ENCODE data around the gene RHBDF2.

RHBDF2 gene

DNA sequence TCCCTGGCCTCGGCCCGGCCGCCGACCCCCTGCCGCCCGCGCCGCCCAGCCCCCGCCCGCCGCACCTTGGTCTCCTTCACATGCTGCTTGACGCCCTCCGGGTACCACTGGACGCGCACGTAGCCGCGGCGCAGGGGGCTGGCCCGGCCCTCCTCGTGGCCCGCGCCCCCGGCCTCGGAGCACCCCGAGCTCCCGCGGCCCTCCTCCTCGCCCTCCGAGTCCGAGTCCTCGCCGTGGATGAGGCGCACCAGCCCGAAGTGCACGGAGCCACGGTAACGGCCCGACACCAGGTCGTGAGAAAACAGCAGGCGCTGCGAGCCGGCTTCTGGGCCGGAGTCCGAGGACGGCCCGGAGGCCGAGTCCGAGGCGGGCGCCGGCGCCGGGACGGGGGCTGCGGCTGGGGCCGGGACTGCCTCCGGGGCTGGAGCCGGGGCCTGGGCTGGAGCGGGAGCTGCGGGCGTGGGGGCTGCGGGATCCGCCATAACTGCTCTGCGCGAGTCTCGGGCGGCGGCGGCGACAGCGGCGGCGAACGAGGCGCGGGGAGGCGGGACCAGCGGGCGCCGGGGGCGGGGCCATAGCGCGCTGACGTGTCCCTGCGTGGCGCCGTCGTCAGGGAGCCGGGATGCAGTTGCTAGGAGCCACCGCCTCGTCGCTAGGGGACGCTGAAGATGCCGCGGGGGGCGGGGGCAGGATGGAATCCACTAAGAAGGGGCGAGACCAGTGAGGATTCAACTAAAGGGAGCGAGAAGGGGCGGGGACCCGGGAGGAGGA, 48.4 kb downstream of the RHBDF2 start, which contains the start of gene UBE2O:
Gene UBE2O, minus strand, starts transcription at position 493 of the 771 bp plus-strand sequence. Its CDS starts 11 bp downstream, at position 482.
- peak; percentile 92 for DNase-seq

GRCh38 chr17:76452127-76452659, 49.0 kb downstream of the RHBDF2 start:
- peak; percentile 36 for DNase-seq

DNA sequence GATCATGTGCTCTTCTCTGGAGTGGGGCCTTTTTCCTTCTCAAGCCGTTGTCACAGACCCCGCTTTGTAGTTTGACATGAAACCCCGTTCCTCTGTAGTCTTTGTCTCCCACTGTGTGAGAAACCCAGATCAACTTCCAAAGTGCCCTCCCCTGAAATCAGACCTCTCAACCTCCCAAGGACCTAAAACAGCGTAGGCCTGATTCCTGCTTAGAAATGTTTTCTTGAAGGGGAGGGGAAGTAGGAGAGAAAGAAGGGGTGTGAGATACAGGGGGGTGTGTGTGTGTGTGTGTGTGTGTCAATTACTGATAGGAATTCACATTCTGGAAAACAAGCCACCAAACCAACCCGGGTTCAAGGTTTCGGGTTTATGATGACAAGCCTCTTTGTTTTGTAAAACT, 49.7 kb downstream of the RHBDF2 start:
- DNase-seq, result no peak

DNA sequence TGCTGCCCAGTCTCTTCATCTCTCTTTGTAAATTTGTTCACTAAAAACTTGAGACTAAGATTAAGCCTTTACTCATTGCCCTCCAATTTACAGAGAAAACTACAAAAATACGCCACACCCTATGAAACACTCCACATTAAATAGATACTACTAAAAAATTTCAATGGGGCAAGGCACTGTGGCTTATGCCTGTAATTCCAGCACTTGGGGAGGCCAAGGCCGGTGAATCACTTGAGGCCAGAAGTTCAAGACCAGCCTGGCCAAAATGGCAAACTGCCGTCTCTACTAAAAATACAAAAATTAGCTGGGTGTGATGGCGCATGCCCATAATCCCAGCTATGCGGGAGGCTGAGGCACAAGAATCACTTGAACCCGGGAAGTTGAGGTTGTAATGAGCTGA, 52.1 kb downstream of the RHBDF2 start:
- no peak for DNase-seq

DNA sequence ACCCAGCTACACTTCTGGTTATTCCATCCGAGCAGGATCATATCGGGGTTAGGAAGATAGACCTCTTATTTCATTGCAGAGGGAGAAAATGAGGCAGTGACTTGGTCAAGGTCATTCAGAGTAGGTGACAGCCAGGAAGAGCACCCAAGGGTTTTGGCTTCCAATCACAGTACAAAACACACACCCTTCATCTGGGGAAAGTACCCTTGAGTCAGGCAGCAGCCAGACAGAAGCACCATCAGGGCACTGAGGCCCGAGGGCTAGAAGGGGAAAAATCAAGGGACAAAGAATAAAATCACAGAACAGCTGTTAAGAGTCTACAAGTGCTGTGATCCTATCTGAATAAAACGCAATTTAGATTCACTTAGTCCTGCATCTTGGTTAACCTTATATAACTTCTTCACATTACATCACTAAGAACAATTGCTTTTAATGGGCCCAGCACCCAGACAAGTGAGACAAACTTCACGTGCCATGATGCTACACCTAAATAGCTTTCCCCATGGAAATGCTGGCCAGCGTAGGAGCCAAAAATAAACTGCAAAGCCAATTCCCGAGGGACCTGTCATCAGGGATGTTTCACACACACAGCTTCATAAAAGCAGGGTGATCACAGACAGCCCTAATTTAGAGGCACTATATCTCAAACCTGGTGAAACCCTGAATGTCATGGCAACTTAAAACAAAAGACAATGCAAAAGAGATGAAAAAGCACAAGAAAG, 53.1 kb downstream of the RHBDF2 start:
- no peak for DNase-seq

- DNase-seq, result no peak
Measured at GRCh38 chr17:76446449-76447231, 54.6 kb downstream of the RHBDF2 start.

DNA sequence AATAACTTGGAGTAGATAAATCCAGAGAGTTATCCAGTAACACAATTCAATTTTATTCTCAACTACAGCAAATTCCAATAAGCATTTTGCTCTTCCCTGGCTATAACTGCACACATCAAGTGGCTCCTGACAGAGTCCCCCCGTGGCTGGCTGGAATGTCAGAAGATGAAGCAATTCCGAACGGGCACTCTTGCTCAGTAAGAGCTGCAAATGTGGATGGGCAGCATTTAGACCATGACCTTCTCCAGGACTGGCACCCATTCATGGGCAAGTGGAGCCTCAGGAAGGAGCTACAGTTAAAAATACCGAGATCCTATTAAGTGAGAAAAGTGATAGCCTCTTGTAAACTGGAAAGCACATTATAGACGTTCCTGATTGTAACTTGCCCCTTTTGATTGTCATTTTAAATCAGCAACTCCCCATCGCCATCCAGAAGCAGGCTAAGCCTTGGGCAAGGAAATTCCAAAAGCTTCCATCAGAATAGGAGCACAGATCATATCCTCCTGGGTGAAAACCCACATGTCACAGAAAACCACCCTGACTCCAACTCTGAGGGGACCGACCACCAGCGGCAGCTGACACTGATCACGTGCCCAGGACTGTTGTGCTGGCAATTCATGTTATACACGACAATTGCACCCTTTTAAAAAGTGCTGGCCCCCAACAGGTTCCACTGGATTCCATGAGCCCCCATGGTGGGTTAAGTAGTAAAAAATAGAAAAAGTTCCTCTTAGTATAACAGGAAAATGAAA, 55.4 kb downstream of the RHBDF2 start:
- no peak for DNase-seq

DNA sequence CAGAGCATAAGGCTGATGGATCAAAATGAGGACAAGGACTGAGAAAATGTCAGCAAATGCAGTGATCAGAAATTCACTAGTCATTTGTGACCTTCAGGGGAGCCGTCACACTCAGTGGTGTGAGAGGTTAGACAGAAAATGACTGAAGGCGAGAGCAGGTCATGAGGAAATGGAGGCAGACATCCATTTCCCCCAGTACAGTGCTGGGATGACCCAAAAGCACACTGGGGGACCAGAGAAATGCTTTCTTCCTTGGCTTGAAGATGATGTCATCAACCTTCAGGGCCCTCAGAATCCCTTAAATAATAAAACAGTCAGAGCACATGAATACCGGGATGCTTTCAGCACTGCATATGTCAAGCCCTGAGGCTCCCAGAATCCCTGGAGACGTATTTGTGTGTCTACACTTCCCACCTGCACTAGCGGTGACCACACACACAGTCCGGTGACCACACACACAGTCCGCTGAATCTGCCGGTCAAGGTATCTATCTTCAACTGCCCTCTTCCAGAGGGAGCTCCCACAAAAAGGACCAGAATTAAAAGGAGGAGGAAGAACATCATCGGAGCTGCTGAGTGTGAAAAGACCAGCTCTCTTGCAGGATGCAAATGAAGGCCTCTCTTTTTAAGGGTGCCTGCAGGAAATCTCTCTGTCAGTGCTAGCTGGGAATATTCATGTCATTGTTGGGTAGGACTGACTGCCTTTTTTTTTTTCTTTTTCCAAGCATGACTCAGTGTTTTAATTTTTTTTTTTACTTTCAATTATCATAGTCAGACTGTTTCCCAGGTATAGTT, 56.5 kb downstream of the RHBDF2 start:
- no peak for DNase-seq

- DNase-seq, result no peak
Measured at GRCh38 chr17:76442341-76443338, 58.6 kb downstream of the RHBDF2 start.

DNA sequence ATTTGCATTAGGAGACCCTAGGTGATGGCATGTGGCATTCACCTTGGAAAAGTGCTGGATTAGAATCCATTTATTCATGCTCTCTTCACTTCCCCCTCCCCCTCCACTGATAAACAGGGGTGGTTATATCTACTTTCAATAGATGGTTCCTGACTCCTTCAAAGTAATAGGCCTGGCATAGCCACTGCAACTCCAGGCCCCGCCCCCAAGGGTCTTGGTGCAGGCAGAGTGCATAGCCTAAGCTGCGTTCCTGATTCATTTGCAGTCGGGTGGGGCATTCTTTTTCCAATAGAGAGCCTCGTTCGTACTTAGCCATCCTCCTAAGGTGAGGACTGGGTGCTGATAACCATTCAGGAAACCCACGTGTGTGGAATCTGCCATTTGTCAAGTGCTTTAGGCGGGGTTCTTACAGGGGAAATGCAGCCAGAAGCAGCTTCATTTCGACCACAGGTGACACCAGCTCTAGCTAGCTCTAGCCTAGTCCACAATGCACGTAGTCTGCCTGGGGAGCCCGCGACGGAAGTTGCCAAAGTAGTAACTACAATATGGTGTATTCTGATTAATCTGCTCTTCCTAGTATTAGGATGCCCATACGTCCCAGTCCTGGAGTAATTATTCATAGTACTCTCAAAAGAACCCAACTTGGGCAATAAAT, 59.4 kb downstream of the RHBDF2 start:
- DNase-seq, result no peak

- no peak for DNase-seq
Measured at GRCh38 chr17:76440751-76441362, 60.4 kb downstream of the RHBDF2 start.

DNA sequence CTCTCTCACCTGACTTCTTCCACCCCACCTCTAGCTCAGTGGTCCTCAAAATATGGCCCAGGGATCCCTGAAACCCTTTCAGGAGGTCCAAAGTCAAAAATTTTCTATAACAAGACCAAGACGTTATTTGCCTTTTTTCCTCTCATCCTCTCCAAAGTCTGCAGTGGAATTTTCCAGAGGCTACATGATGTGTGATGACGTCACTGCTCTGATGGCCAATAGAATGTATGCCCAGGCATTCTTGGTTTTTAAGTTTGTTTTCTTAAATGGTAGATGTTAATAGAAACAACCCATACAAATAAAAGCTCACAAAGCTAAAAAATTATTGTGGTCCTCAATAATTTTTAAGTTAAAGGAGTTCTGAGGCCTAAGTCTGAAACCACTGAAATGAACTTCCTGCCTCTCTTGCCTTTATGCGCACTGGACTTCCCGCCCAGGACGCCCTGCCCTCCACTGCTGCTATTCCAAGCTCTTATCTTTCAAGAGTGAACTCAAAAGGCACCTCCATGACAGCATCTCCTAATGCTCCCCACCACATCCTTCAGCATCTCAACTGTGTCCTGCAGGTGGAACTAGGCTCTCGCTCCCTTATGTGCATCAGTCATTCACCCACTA, 61.8 kb downstream of the RHBDF2 start:
- DNase-seq, result no peak

- no peak for DNase-seq
Measured at GRCh38 chr17:76438906-76439305, 62.3 kb downstream of the RHBDF2 start.

GRCh38 chr17:76437467-76438402, 63.5 kb downstream of the RHBDF2 start:
- DNase-seq, result no peak

GRCh38 chr17:76435751-76436150, 65.5 kb downstream of the RHBDF2 start:
- no peak for DNase-seq

GRCh38 chr17:76434870-76435269, 66.4 kb downstream of the RHBDF2 start:
- no peak for DNase-seq

GRCh38 chr17:76433693-76434092, 67.5 kb downstream of the RHBDF2 start:
- DNase-seq, result no peak
